Gastroesophageal sphincter (tissue), 4 donors: Measurements from ENCODE around the gene RC3H2. TPM values are rescaled to one million over a fixed set of nuclear protein-coding genes. Genes with fewer than 3 reads are reported as not detected.

ENCODE experiments used
- ATAC-seq: fragments of 150-250 bp; one replicate; pipeline ENCODE4 v1.9.1; 2016; ENCODE audit warnings: mild to moderate bottlenecking, moderate library complexity
- H3K27ac ChIP-seq, 4 donors: fragments of 200-600 bp; sonication (generic) in 3 of 4; 1 replicate in 3 of 4; 2 replicates in 1 of 4; pipeline ENCODE4 v1.5.1; 2016 to 2019
- H3K27me3 ChIP-seq: fragments of 200-600 bp; sonication (generic); one replicate; pipeline ENCODE4 v1.5.1; 2019
- H3K36me3 ChIP-seq, 2 donors: fragments of 200-600 bp; sonication (generic); one replicate each; pipeline ENCODE4 v1.5.1; 2019; ENCODE audit warnings: control low read depth in 1 of 2
- H3K4me1 ChIP-seq, 3 donors: fragments of 200-600 bp; sonication (generic); 1 replicate in 2 of 3; 2 replicates in 1 of 3; pipeline ENCODE4 v1.5.1; 2016 to 2019; ENCODE audit warnings: control low read depth in 2 of 3
- H3K4me3 ChIP-seq, 2 donors: fragments of 200-600 bp; sonication (generic); one replicate each; pipeline ENCODE4 v1.5.1; 2019; ENCODE audit warnings: mild to moderate bottlenecking in 1 of 2, moderate library complexity in 1 of 2
- H3K9me3 ChIP-seq, 3 donors: fragments of 200-600 bp; sonication (generic); one replicate each; pipeline ENCODE4 v1.5.1; 2017 to 2019; ENCODE audit warnings: control low read depth in 2 of 3
- EP300 ChIP-seq: sonication (generic); formaldehyde crosslinking; IDR thresholded peaks from one replicate; pipeline ENCODE4 v1.6.1; 2017; ENCODE audit warnings: antibody characterized with exemption, mild to moderate bottlenecking
- POLR2A ChIP-seq, 2 donors: fragments of 450-650 bp; IDR thresholded peaks; one replicate each; pipeline ENCODE4 v1.6.1; 2017; ENCODE audit warnings: antibody characterized with exemption in 2 of 2, mild to moderate bottlenecking in 2 of 2, moderate library complexity in 1 of 2
- POLR2AphosphoS5 ChIP-seq: sonication (generic); formaldehyde crosslinking; IDR thresholded peaks from one replicate; pipeline ENCODE4 v1.6.1; 2017; ENCODE audit warnings: antibody characterized with exemption
- WGBS, 2 donors: methylation state at CpG; one replicate each; pipeline ENCODE4 v1.1.5; 2018; ENCODE audit warnings: low coverage in 1 of 2; 5-methylcytosine and 5-hydroxymethylcytosine counted together
- total RNA-seq, 4 donors: library from RNA; depleted of rRNA; stranded (reverse); fragments of >200 nt; gene quantifications; one replicate each; pipeline ENCODE4 v1.1.0, GENCODE V29; 2016
- TF ChIP-seq, protein P1 (sequence below), 4 experiments: fragments of 200-600 bp in 2 of 4; fragments of 450-650 bp in 2 of 4; sonication (generic) in 1 of 4; IDR thresholded peaks; one replicate each; pipeline ENCODE4 v1.5.1; 2017 to 2019; ENCODE audit warnings: antibody characterized with exemption in 4 of 4, mild to moderate bottlenecking in 2 of 4, moderate library complexity in 2 of 4

The RC3H2 gene
- total RNA-seq, 4 donors from 2014 or later, result 50.6 to 70.7 (median 68.7) TPM

DNA sequence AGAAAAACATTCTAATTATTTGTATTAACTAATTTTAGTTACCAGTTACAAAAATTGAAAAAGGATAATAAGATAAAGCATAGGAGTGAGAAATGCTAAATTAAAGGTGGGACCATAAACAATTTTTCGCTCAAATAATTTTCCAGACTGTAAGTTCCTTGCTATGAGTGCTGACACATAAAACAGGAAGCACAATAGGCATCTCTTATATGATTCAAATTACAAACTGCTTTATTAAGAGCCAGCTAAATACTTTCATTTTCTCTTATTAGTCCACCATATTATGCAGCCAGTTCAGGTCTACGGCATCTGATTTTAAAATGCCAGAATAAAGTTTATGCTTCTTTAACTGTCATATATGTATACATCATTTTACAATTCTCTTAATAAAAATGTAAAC lies 4.4 kb downstream of the RC3H2 start:
- H3K27ac ChIP-seq, result peak overlapping the region in 2 of 4 donors; percentile 21 to 30
- H3K9me3 ChIP-seq, result no peaks in the 10 kb centered on the region
- peaks cover 3 to 79% (median 13%) of the 10 kb centered on the region in 3 donors for H3K4me1 ChIP-seq
- WGBS, 2 donors, result 14 to 24% methylated on average over 2 of the region's 2 CpGs
- no peaks in the 10 kb centered on the region for H3K27me3 ChIP-seq
- TF ChIP-seq, protein P1, sequence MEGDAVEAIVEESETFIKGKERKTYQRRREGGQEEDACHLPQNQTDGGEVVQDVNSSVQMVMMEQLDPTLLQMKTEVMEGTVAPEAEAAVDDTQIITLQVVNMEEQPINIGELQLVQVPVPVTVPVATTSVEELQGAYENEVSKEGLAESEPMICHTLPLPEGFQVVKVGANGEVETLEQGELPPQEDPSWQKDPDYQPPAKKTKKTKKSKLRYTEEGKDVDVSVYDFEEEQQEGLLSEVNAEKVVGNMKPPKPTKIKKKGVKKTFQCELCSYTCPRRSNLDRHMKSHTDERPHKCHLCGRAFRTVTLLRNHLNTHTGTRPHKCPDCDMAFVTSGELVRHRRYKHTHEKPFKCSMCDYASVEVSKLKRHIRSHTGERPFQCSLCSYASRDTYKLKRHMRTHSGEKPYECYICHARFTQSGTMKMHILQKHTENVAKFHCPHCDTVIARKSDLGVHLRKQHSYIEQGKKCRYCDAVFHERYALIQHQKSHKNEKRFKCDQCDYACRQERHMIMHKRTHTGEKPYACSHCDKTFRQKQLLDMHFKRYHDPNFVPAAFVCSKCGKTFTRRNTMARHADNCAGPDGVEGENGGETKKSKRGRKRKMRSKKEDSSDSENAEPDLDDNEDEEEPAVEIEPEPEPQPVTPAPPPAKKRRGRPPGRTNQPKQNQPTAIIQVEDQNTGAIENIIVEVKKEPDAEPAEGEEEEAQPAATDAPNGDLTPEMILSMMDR (IDR thresholded peaks at IDR 0.05), result no peak
- TF ChIP-seq POLR2A (IDR thresholded peaks at IDR 0.05), result no peak
- TF ChIP-seq POLR2AphosphoS5, result no peak
- TF ChIP-seq EP300, result no peak
- peak overlapping the region in 1 of 2 donors; percentile 13 for H3K4me3 ChIP-seq
- ATAC-seq, result no peak
- H3K36me3 ChIP-seq, result peaks cover 0 to 18% of the 10 kb centered on the region in 2 donors

DNA sequence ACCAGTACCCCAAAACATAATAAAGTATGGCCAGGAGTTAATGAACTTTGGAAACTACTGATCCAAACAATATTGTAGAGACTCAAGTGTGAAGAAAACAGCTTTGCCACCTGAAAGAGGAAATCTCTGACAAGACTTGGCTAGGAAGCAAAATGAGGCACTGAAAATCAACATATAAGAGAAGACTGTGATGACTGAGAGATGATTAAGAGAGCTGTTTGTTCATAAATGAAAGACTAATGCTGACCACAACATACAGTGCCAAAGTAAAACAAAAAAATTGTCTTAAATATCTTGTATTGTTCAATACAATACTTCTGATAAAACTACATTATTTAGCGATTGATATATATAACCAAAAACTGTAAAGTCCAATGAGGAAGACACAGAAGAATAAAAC lies 7.2 kb downstream of the RC3H2 start:
- no peaks in the 10 kb centered on the region for H3K9me3 ChIP-seq
- ATAC-seq, result no peak
- H3K4me3 ChIP-seq, result no peak overlapping the region
- H3K27ac ChIP-seq, result no peak overlapping the region
- peaks cover 0 to 46% of the 10 kb centered on the region in 2 donors for H3K36me3 ChIP-seq
- TF ChIP-seq POLR2A (IDR thresholded peaks at IDR 0.05) (no peak), EP300 (no peak), POLR2AphosphoS5 (no peak)
- TF ChIP-seq, protein P1 (IDR thresholded peaks at IDR 0.05), result no peak
- H3K27me3 ChIP-seq, result no peaks in the 10 kb centered on the region
- 100% methylated on average over 1 of the region's 1 CpG for WGBS, 2 donors
- peaks cover 3 to 74% (median 8%) of the 10 kb centered on the region in 3 donors for H3K4me1 ChIP-seq

DNA sequence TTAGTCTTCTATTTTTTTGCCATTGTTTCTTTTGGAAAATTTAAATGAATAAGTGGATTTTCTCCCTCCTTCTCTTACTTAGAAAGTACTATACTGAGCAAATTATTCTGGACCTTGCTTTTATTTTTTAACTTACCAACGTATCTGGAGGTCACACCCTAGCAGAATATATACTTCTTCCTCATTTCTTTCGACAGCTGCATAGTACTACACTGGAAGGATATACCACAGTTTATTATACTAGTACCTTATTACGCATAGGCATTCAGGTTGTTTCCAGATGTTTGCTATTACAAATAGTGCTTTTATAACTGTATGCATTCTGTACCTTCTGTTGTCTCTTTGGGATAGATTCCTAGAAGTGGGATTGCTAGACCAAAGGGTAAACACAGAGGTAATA lies 16.7 kb downstream of the RC3H2 start:
- no peaks in the 10 kb centered on the region for H3K4me1 ChIP-seq
- H3K9me3 ChIP-seq, result no peaks in the 10 kb centered on the region
- H3K27me3 ChIP-seq, result no peaks in the 10 kb centered on the region
- H3K4me3 ChIP-seq, result no peak overlapping the region
- no peak overlapping the region for H3K27ac ChIP-seq
- TF ChIP-seq POLR2AphosphoS5 (no peak), EP300 (no peak), POLR2A (IDR thresholded peaks at IDR 0.05) (no peak)
- TF ChIP-seq, protein P1 (IDR thresholded peaks at IDR 0.05), result no peak
- peaks cover 4 to 96% of the 10 kb centered on the region in 2 donors for H3K36me3 ChIP-seq
- 59 to 60% methylated on average over 3 of the region's 3 CpGs for WGBS, 2 donors
- ATAC-seq, result no peak

DNA sequence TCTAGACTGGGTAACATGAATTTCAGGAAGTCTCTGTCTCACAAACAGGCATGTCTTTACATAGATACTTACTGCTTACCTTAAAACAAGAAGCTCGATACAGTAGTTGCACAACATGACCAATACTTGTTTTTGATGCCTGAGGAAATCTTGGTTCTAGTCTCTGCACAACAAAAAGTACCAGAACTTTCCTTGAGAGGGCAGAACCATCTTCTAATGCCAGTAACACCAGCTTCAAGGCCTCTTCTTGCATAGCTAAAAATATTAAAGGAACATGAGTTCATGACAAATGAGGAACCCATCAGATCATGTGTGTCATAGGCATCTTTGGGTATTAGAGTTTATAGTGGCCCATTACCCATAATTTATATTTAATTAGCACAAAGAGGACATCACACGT lies 22.0 kb downstream of the RC3H2 start:
- no peak overlapping the region for H3K4me3 ChIP-seq
- H3K27me3 ChIP-seq, result no peaks in the 10 kb centered on the region
- peaks cover 4 to 97% of the 10 kb centered on the region in 2 donors for H3K36me3 ChIP-seq
- TF ChIP-seq, protein P1 (IDR thresholded peaks at IDR 0.05), result no peak
- no peak for TF ChIP-seq POLR2A (IDR thresholded peaks at IDR 0.05)
- TF ChIP-seq POLR2AphosphoS5, result no peak
- no peak for TF ChIP-seq EP300
- H3K27ac ChIP-seq, result no peak overlapping the region
- no peak for ATAC-seq
- H3K9me3 ChIP-seq, result no peaks in the 10 kb centered on the region
- WGBS, 2 donors, result 71 to 88% methylated on average over 2 of the region's 2 CpGs
- no peaks in the 10 kb centered on the region for H3K4me1 ChIP-seq

DNA sequence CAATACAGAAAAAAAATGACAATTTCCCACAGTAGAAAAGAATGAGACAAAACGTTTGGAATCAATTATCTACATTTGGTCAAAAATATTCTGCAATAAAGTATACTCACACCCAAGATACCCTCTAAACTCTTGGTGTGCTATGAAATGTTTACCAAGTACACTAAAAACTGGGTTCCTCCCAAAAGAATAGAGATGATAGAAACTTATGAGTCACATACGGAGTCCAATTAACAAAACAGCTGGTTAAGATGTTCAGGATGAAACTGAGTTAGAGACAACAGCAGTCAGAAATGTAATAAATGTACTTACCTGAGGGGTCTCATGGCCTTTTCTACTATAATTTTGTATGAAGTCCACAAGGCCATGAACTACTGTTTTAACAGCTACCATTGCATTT lies 25.7 kb downstream of the RC3H2 start:
- no peak for ATAC-seq
- Histone ChIP-seq H3K36me3 (peaks cover 11 to 100% of the 10 kb centered on the region in 2 donors), H3K27ac (no peak overlapping the region), H3K27me3 (no peaks in the 10 kb centered on the region), H3K4me1 (no peaks in the 10 kb centered on the region), H3K4me3 (no peak overlapping the region), H3K9me3 (no peaks in the 10 kb centered on the region)
- TF ChIP-seq, protein P1 (IDR thresholded peaks at IDR 0.05), result no peak
- TF ChIP-seq EP300 (no peak), POLR2A (IDR thresholded peaks at IDR 0.05) (no peak), POLR2AphosphoS5 (no peak)
- 59 to 61% methylated on average over 2 of the region's 2 CpGs for WGBS, 2 donors
